ENCODE results near the gene PRKAB1. TPM values are rescaled to one million over a fixed set of nuclear protein-coding genes. Genes with fewer than 3 reads are reported as not detected.
"Not testable (repeated sequence)": the region's sequence is repeated elsewhere in the genome, so short reads cannot be mapped to it uniquely, and the experiment has no call there.

Gene PRKAB1
- total and polyA plus RNA-seq, 7 experiments from 2014 or later = 23.5 to 54.7 (median 43.3) TPM

GRCh38 chr12:119696943-119697342 lies 29.0 kb downstream of the PRKAB1 start:
- Histone ChIP-seq H3K9me3 (ENCODE audit: control insufficient read depth in 2 of 3, low read length in 3 of 3) (no peaks in the 10 kb centered on the region), H3K4me1 (ENCODE audit: control insufficient read depth in 2 of 2, insufficient read depth in 2 of 2, low read length in 2 of 2) (no peaks in the 10 kb centered on the region), H3K27ac (ENCODE audit: low read depth, low read length) (no peak overlapping the region), H3K4me3 (ENCODE audit: low read length) (no peak overlapping the region), H3K36me3 (ENCODE audit: control insufficient read depth in 2 of 3, insufficient read depth in 3 of 3, low read length in 3 of 3) (no peaks in the 10 kb centered on the region), H3K27me3 (ENCODE audit: control insufficient read depth in 2 of 2, insufficient read depth in 2 of 2, low read length in 2 of 2) (no peaks in the 10 kb centered on the region)
- CTCF ChIA-PET = no interaction called here
- Mint-ChIP-seq H3K36me3 (peaks cover 0 to 10% (median 0%) of the 10 kb centered on the region in 5 donors), H3K27ac (no peak overlapping the region), H3K4me3 (no peak overlapping the region), H3K27me3 (peaks cover 0 to 3% (median 0%) of the 10 kb centered on the region in 5 donors), H3K4me1 (no peaks in the 10 kb centered on the region), H3K9me3 (no peaks in the 10 kb centered on the region)
- no peak for DNase-seq
- intact Hi-C loops (cut with micrococcal nuclease) = no loop called here
- no peak for ATAC-seq
- POLR2A ChIA-PET = no interaction called here

GRCh38 chr12:119699199-119699760 lies 31.3 kb downstream of the PRKAB1 start:
- Mint-ChIP-seq H3K4me3 (no peak overlapping the region), H3K4me1 (no peaks in the 10 kb centered on the region), H3K27ac (no peak overlapping the region), H3K9me3 (no peaks in the 10 kb centered on the region), H3K36me3 (peaks cover 0 to 14% (median 0%) of the 10 kb centered on the region in 5 donors), H3K27me3 (peaks cover 0 to 3% (median 0%) of the 10 kb centered on the region in 5 donors)
- Histone ChIP-seq H3K4me3 (ENCODE audit: low read length) (no peak overlapping the region), H3K27ac (ENCODE audit: low read depth, low read length) (no peak overlapping the region), H3K27me3 (ENCODE audit: control insufficient read depth in 2 of 2, insufficient read depth in 2 of 2, low read length in 2 of 2) (no peaks in the 10 kb centered on the region), H3K36me3 (ENCODE audit: control insufficient read depth in 2 of 3, insufficient read depth in 3 of 3, low read length in 3 of 3) (no peaks in the 10 kb centered on the region), H3K4me1 (ENCODE audit: control insufficient read depth in 2 of 2, insufficient read depth in 2 of 2, low read length in 2 of 2) (no peaks in the 10 kb centered on the region), H3K9me3 (ENCODE audit: control insufficient read depth in 2 of 3, low read length in 3 of 3) (no peaks in the 10 kb centered on the region)
- intact Hi-C loops (cut with micrococcal nuclease) = no loop called here
- ATAC-seq (no peak), DNase-seq (no peak)
- CTCF ChIA-PET = no interaction called here
- POLR2A ChIA-PET = interaction anchor here (0.7 to 1.1 kb wide), 2 partner anchors 13 to 1132 kb away, joined by 3 read pairs; no protein-coding TSS in a partner anchor

- intact Hi-C loops (cut with micrococcal nuclease) = no loop called here
- no peaks in the 10 kb centered on the region for H3K4me1 ChIP-seq (ENCODE audit: control insufficient read depth in 2 of 2, insufficient read depth in 2 of 2, low read length in 2 of 2)
- H3K9me3 ChIP-seq (ENCODE audit: control insufficient read depth in 2 of 3, low read length in 3 of 3) = no peaks in the 10 kb centered on the region
- H3K4me3 ChIP-seq (ENCODE audit: low read length) = no peak overlapping the region
- no peaks in the 10 kb centered on the region for H3K9me3 Mint-ChIP-seq
- CTCF ChIA-PET = no interaction called here
- ATAC-seq = no peak
- POLR2A ChIA-PET = interaction anchor here (0.7 kb wide), 1 partner anchor 1131 kb away, joined by 3 read pairs; no protein-coding TSS in a partner anchor
- no peak overlapping the region for H3K4me3 Mint-ChIP-seq
- peaks cover 0 to 3% (median 0%) of the 10 kb centered on the region in 5 donors for H3K27me3 Mint-ChIP-seq
- no peak overlapping the region for H3K27ac ChIP-seq (ENCODE audit: low read depth, low read length)
- no peaks in the 10 kb centered on the region for H3K27me3 ChIP-seq (ENCODE audit: control insufficient read depth in 2 of 2, insufficient read depth in 2 of 2, low read length in 2 of 2)
- peaks cover 0 to 15% (median 0%) of the 10 kb centered on the region in 5 donors for H3K36me3 Mint-ChIP-seq
- no peaks in the 10 kb centered on the region for H3K4me1 Mint-ChIP-seq
- no peak for DNase-seq
- no peaks in the 10 kb centered on the region for H3K36me3 ChIP-seq (ENCODE audit: control insufficient read depth in 2 of 3, insufficient read depth in 3 of 3, low read length in 3 of 3)
- H3K27ac Mint-ChIP-seq = no peak overlapping the region
Measured at GRCh38 chr12:119700078-119700477, 32.1 kb downstream of the PRKAB1 start.

GRCh38 chr12:119704065-119704747 lies 36.3 kb downstream of the PRKAB1 start:
- Mint-ChIP-seq H3K4me1 (no peaks in the 10 kb centered on the region), H3K27ac (no peak overlapping the region), H3K9me3 (no peaks in the 10 kb centered on the region), H3K4me3 (no peak overlapping the region), H3K36me3 (peaks cover 0 to 32% (median 0%) of the 10 kb centered on the region in 5 donors), H3K27me3 (no peaks in the 10 kb centered on the region)
- H3K36me3 ChIP-seq (ENCODE audit: control insufficient read depth in 2 of 3, insufficient read depth in 3 of 3, low read length in 3 of 3) = no peaks in the 10 kb centered on the region
- H3K9me3 ChIP-seq (ENCODE audit: control insufficient read depth in 2 of 3, low read length in 3 of 3) = no peaks in the 10 kb centered on the region
- ATAC-seq = no peak
- H3K27me3 ChIP-seq (ENCODE audit: control insufficient read depth in 2 of 2, insufficient read depth in 2 of 2, low read length in 2 of 2) = no peaks in the 10 kb centered on the region
- DNase-seq = peak in 1 of 9 donors; percentile 1
- H3K27ac ChIP-seq (ENCODE audit: low read depth, low read length) = no peak overlapping the region
- CTCF ChIA-PET = no interaction called here
- H3K4me3 ChIP-seq (ENCODE audit: low read length) = no peak overlapping the region
- POLR2A ChIA-PET = no interaction called here
- H3K4me1 ChIP-seq (ENCODE audit: control insufficient read depth in 2 of 2, insufficient read depth in 2 of 2, low read length in 2 of 2) = no peaks in the 10 kb centered on the region
- intact Hi-C loops (cut with micrococcal nuclease) = no loop called here

- intact Hi-C loops (cut with micrococcal nuclease) = no loop called here
- H3K4me3 Mint-ChIP-seq = no peak overlapping the region
- H3K4me1 ChIP-seq (ENCODE audit: control insufficient read depth in 2 of 2, insufficient read depth in 2 of 2, low read length in 2 of 2) = no peaks in the 10 kb centered on the region
- H3K36me3 ChIP-seq (ENCODE audit: control insufficient read depth in 2 of 3, insufficient read depth in 3 of 3, low read length in 3 of 3) = no peaks in the 10 kb centered on the region
- DNase-seq (no peak), ATAC-seq (no peak)
- no peaks in the 10 kb centered on the region for H3K4me1 Mint-ChIP-seq
- no peak overlapping the region for H3K4me3 ChIP-seq (ENCODE audit: low read length)
- POLR2A ChIA-PET = no interaction called here
- CTCF ChIA-PET = no interaction called here
- H3K27ac ChIP-seq (ENCODE audit: low read depth, low read length) = no peak overlapping the region
- H3K36me3 Mint-ChIP-seq = peaks cover 0 to 42% (median 0%) of the 10 kb centered on the region in 5 donors
- H3K9me3 Mint-ChIP-seq = no peaks in the 10 kb centered on the region
- H3K27me3 Mint-ChIP-seq = no peaks in the 10 kb centered on the region
- no peaks in the 10 kb centered on the region for H3K27me3 ChIP-seq (ENCODE audit: control insufficient read depth in 2 of 2, insufficient read depth in 2 of 2, low read length in 2 of 2)
- no peaks in the 10 kb centered on the region for H3K9me3 ChIP-seq (ENCODE audit: control insufficient read depth in 2 of 3, low read length in 3 of 3)
- no peak overlapping the region for H3K27ac Mint-ChIP-seq
Measured at GRCh38 chr12:119705182-119705581, 37.2 kb downstream of the PRKAB1 start.

GRCh38 chr12:119706427-119706826 lies 38.5 kb downstream of the PRKAB1 start:
- DNase-seq; H3K4me3 ChIP-seq (ENCODE audit: low read length); H3K27me3 ChIP-seq (ENCODE audit: control insufficient read depth in 2 of 2, insufficient read depth in 2 of 2, low read length in 2 of 2); H3K4me1 Mint-ChIP-seq; ATAC-seq; H3K27me3 Mint-ChIP-seq; H3K4me1 ChIP-seq (ENCODE audit: control insufficient read depth in 2 of 2, insufficient read depth in 2 of 2, low read length in 2 of 2); H3K9me3 ChIP-seq (ENCODE audit: control insufficient read depth in 2 of 3, low read length in 3 of 3); CTCF ChIA-PET; H3K36me3 ChIP-seq (ENCODE audit: control insufficient read depth in 2 of 3, insufficient read depth in 3 of 3, low read length in 3 of 3); intact Hi-C loops (cut with micrococcal nuclease); H3K27ac Mint-ChIP-seq; H3K27ac ChIP-seq (ENCODE audit: low read depth, low read length); H3K9me3 Mint-ChIP-seq; POLR2A ChIA-PET; H3K4me3 Mint-ChIP-seq: not testable (repeated sequence)
- H3K36me3 Mint-ChIP-seq = peaks cover 0 to 44% (median 0%) of the 10 kb centered on the region in 5 donors
